H9 (cell line): ENCODE measurements around the gene B3GNT4. TPM values are rescaled to one million over a fixed set of nuclear protein-coding genes. Genes with fewer than 3 reads are reported as not detected.
A peak's percentile ranks its signal among the peaks of the same experiment; 100 is the strongest.

ENCODE experiments used
- DNase-seq: peaks from one replicate; pipeline ENCODE4 v3.0.0-alpha.2; 2017
- H2AFZ ChIP-seq: one replicate; pipeline ENCODE4 v1.6.1; 2013; ENCODE audit warnings: mild to moderate bottlenecking, low read length, control low read depth, moderate library complexity
- H2AK5ac ChIP-seq: 2 replicates; pipeline ENCODE4 v1.6.1; 2013; ENCODE audit warnings: low read length, control low read depth, mixed read lengths; ENCODE audit not compliant: insufficient read length
- H2BK120ac ChIP-seq: one replicate; pipeline ENCODE4 v1.6.1; 2013; ENCODE audit warnings: low read depth, mild to moderate bottlenecking, low read length, control low read depth, inconsistent platforms; ENCODE audit not compliant: poor library complexity, severe bottlenecking
- H2BK12ac ChIP-seq: 2 replicates; pipeline ENCODE4 v1.6.1; 2013; ENCODE audit warnings: low read length, control low read depth, mixed read lengths, low read depth; ENCODE audit not compliant: insufficient read length
- H2BK15ac ChIP-seq: 2 replicates; pipeline ENCODE4 v1.6.1; 2013; ENCODE audit warnings: low read depth, low read length, control low read depth
- H2BK20ac ChIP-seq: one replicate; pipeline ENCODE4 v1.6.1; 2013; ENCODE audit warnings: low read depth, mild to moderate bottlenecking, low read length, control low read depth, inconsistent platforms; ENCODE audit not compliant: poor library complexity, severe bottlenecking
- H2BK5ac ChIP-seq: 2 replicates; pipeline ENCODE4 v1.6.1; 2013; ENCODE audit warnings: low read length, control low read depth, mixed read lengths; ENCODE audit not compliant: insufficient read length
- H3K14ac ChIP-seq: 2 replicates; pipeline ENCODE4 v1.6.1; 2013; ENCODE audit warnings: low read length, control low read depth; ENCODE audit not compliant: insufficient read depth
- H3K18ac ChIP-seq: 2 replicates; pipeline ENCODE4 v1.6.1; 2013; ENCODE audit warnings: low read depth, mild to moderate bottlenecking, mixed read lengths, low read length, control low read depth; ENCODE audit not compliant: insufficient read length
- H3K23ac ChIP-seq: 2 replicates; pipeline ENCODE4 v1.6.1; 2013; ENCODE audit warnings: low read length, control low read depth, mixed read lengths, low read depth; ENCODE audit not compliant: insufficient read length
- H3K23me2 ChIP-seq: 2 replicates; pipeline ENCODE4 v1.6.1; 2013; ENCODE audit warnings: low read depth, mild to moderate bottlenecking, mixed read lengths, low read length, control low read depth; ENCODE audit not compliant: insufficient read length, poor library complexity, severe bottlenecking
- H3K27ac ChIP-seq: 2 replicates; pipeline ENCODE4 v1.5.1; 2013; ENCODE audit warnings: low read length, control low read depth, mixed read lengths, low read depth; ENCODE audit not compliant: insufficient read length
- H3K27me3 ChIP-seq: 2 replicates; pipeline ENCODE4 v1.6.1; 2013; ENCODE audit warnings: low read length, control low read depth, inconsistent platforms; ENCODE audit not compliant: insufficient read depth
- H3K4ac ChIP-seq: 2 replicates; pipeline ENCODE4 v1.6.1; 2013; ENCODE audit warnings: low read depth, mild to moderate bottlenecking, control low read depth, inconsistent platforms, low read length, moderate library complexity
- H3K4me1 ChIP-seq: 2 replicates; pipeline ENCODE4 v1.6.1; 2013; ENCODE audit warnings: low read length, control low read depth, inconsistent platforms; ENCODE audit not compliant: insufficient read depth
- H3K4me2 ChIP-seq: 2 replicates; pipeline ENCODE4 v1.6.1; 2013; ENCODE audit warnings: low read length, control low read depth, mixed read lengths; ENCODE audit not compliant: insufficient read length, insufficient read depth
- H3K56ac ChIP-seq: 2 replicates; pipeline ENCODE4 v1.6.1; 2013; ENCODE audit warnings: low read depth, mild to moderate bottlenecking, mixed read lengths, low read length, control low read depth; ENCODE audit not compliant: insufficient read length
- H3K79me1 ChIP-seq: 2 replicates; pipeline ENCODE4 v1.6.1; 2013; ENCODE audit warnings: low read depth, mild to moderate bottlenecking, moderate library complexity, low read length, control low read depth, inconsistent platforms; ENCODE audit not compliant: insufficient read depth, poor library complexity, severe bottlenecking
- H3K79me2 ChIP-seq: 2 replicates; pipeline ENCODE4 v1.6.1; 2013; ENCODE audit warnings: low read length, control low read depth, inconsistent platforms; ENCODE audit not compliant: insufficient read depth
- H3K9ac ChIP-seq: 2 replicates; pipeline ENCODE4 v1.6.1; 2013; ENCODE audit warnings: low read length, control low read depth, mixed read lengths; ENCODE audit not compliant: insufficient read length; ENCODE audit errors: extremely low read depth
- H3K9me3 ChIP-seq: one replicate; pipeline ENCODE4 v1.6.1; 2013; ENCODE audit warnings: low read depth, low read length, inconsistent platforms; ENCODE audit not compliant: control insufficient read depth
- H3T11ph ChIP-seq: one replicate; pipeline ENCODE4 v1.6.1; 2013; ENCODE audit warnings: mild to moderate bottlenecking, low read length, control low read depth, inconsistent platforms
- H4K20me1 ChIP-seq: one replicate; pipeline ENCODE4 v1.6.1; 2013; ENCODE audit not compliant: control insufficient read depth, insufficient read length, insufficient read depth
- H4K5ac ChIP-seq: 2 replicates; pipeline ENCODE4 v1.6.1; 2013; ENCODE audit warnings: low read depth, mild to moderate bottlenecking, mixed read lengths, low read length, control low read depth; ENCODE audit not compliant: insufficient read length
- H4K8ac ChIP-seq: replicated peaks from 2 replicates; pipeline ENCODE4 v1.6.1; 2013; ENCODE audit warnings: low read length, control low read depth, mixed read lengths, low read depth; ENCODE audit not compliant: insufficient read length
- H4K91ac ChIP-seq: 2 replicates; pipeline ENCODE4 v1.6.1; 2013; ENCODE audit warnings: low read depth, mild to moderate bottlenecking, moderate library complexity, mixed read lengths, low read length, control low read depth; ENCODE audit not compliant: insufficient read length
- H3K27ac Mint-ChIP-seq, 3 experiments: 2 replicates in 2 of 3; 3 replicates in 1 of 3; pipeline ENCODE4 v1.8.0; 2020 to 2021; ENCODE audit warnings: mixed read lengths in 3 of 3, mild to moderate bottlenecking in 1 of 3, moderate library complexity in 1 of 3
- H3K27me3 Mint-ChIP-seq: 2 replicates; pipeline ENCODE4 v1.8.0; 2021; ENCODE audit warnings: low read depth, mild to moderate bottlenecking, moderate library complexity, mixed read lengths
- H3K36me3 Mint-ChIP-seq, 3 experiments: 2 replicates in 2 of 3; 3 replicates in 1 of 3; pipeline ENCODE4 v1.8.0; 2020 to 2021; ENCODE audit warnings: low read depth in 3 of 3, mixed read lengths in 3 of 3; ENCODE audit not compliant: insufficient read depth in 1 of 3
- H3K4me1 Mint-ChIP-seq, 2 experiments: 2 replicates each; pipeline ENCODE4 v1.8.0; 2020; ENCODE audit warnings: mixed read lengths in 2 of 2
- H3K4me3 Mint-ChIP-seq, 2 experiments: 2 replicates in 1 of 2; 3 replicates in 1 of 2; pipeline ENCODE4 v1.8.0; 2020 to 2021; ENCODE audit warnings: mild to moderate bottlenecking in 2 of 2, mixed read lengths in 2 of 2, moderate library complexity in 1 of 2
- H3K9me3 Mint-ChIP-seq, 2 experiments: 2 replicates in 1 of 2; 3 replicates in 1 of 2; pipeline ENCODE4 v1.8.0; 2020; ENCODE audit warnings: mild to moderate bottlenecking in 2 of 2, mixed read lengths in 2 of 2, moderate library complexity in 1 of 2
- WGBS: extraction: QIAGEN DNeasy Blood & Tissue Kit; methylation state at CpG from one replicate; pipeline ENCODE4 v1.1.7; 2013; ENCODE audit warnings: missing lambda C conversion rate, low lambda C conversion rate, mixed read lengths; ENCODE audit not compliant: insufficient read length; ENCODE audit errors: extremely low coverage; 5-methylcytosine and 5-hydroxymethylcytosine counted together
- long read RNA-seq: library from polyadenylated mRNA; unstranded; transcript quantifications from one replicate; pipeline ENCODE4 v2.0.0, GENCODE V29; 2020
- total RNA-seq: library from RNA; stranded (reverse); gene quantifications from 2 replicates; pipeline ENCODE4 v1.2.1, GENCODE V29; 2021
- TF ChIP-seq, protein P1 (sequence below): fragments of 200-600 bp; sonication (generic); conservative IDR thresholded peaks from 3 replicates; pipeline ENCODE4 v1.8.0; 2021; ENCODE audit warnings: antibody characterized with exemption, mild to moderate bottlenecking

The B3GNT4 gene
- 0.92 and 1.0 TPM in 2 replicates for total RNA-seq
- long read RNA-seq, partial matches to known transcripts, result 0 of 8 reads
- long read RNA-seq, other reads (novel, unspliced or antisense), result 3 of 8 reads

DNA sequence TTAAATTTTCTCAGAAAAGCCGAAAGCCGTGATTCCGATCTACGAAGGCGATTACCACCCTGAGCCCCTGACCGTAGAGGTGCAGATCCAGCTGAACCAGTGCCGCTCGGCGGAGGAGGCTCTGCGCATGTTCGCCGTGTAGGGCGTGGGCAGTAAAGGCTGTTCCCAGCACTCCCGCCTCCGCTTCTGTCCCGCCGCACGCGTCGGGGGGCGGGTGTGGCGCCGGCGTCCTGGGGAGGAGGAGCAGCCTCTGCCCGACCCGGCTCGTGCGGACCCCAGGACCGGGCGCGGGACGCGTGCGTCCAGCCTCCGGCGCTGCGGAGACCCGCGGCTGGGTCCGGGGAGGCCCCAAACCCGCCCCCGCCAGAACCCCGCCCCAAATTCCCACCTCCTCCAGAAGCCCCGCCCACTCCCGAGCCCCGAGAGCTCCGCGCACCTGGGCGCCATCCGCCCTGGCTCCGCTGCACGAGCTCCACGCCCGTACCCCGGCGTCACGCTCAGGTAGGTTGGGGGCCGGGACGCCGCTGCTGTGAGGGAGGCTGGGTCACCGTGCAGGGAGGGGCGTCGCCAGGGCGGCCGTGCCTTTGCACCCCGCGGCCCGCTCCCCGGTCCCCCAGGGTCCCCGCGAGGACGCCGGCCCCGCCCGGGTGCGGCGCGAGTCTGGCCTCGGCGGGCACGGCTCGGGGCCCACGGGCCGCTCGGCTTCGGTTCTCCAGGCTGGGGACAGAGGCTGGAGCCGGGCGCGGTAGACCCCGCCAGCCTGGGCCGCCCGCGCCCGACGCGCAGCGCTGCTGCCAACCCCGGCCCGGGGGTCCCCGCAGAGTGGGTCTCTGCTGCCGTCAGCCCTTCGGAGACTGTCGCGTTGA, at the start of gene B3GNT4:
TSS of gene B3GNT4 (plus strand) at position 409 of the 866 bp plus-strand sequence. CDS start 910 bp downstream, outside the sequence.
- H3K4me1 ChIP-seq, result no peaks in the 10 kb centered on the region; the same call in 1 of the 2 replicates
- H2AK5ac ChIP-seq, result no peak within 1 kb of the TSS
- peaks cover 12 to 15% (median 13%) of the 10 kb centered on the region in 3 experiments; a peak in 6 of 7 replicates for H3K36me3 Mint-ChIP-seq
- no peak within 1 kb of the TSS; the same call in 1 of the 2 replicates for H3K14ac ChIP-seq
- no CpG with 5 or more reads among the region's 104 CpGs for WGBS
- H3K27me3 ChIP-seq, result peaks cover 4% of the 10 kb centered on the region; the same call in 1 of the 2 replicates
- peaks cover 24 to 27% of the 10 kb centered on the region in 2 experiments for H3K4me1 Mint-ChIP-seq
- no peaks in the 10 kb centered on the region for H4K20me1 ChIP-seq
- no peak within 1 kb of the TSS for H3K18ac ChIP-seq
- H3K27me3 Mint-ChIP-seq, result peaks cover 54% of the 10 kb centered on the region
- H3K9ac ChIP-seq, result no peak within 1 kb of the TSS
- H3T11ph ChIP-seq, result no peak within 1 kb of the TSS
- no peak within 1 kb of the TSS for H2AFZ ChIP-seq
- no peak within 1 kb of the TSS for H2BK15ac ChIP-seq
- no peak within 1 kb of the TSS for H2BK120ac ChIP-seq
- no peak within 1 kb of the TSS for H3K27ac ChIP-seq
- peak; percentile 84 for DNase-seq
- H2BK20ac ChIP-seq, result no peak within 1 kb of the TSS
- peaks cover 7% of the 10 kb centered on the region for H3K23me2 ChIP-seq
- no peaks in the 10 kb centered on the region for H3K9me3 Mint-ChIP-seq
- H3K79me1 ChIP-seq, result no peaks in the 10 kb centered on the region
- H3K56ac ChIP-seq, result no peak within 1 kb of the TSS
- H4K8ac ChIP-seq, result no peak within 1 kb of the TSS
- H2BK5ac ChIP-seq, result no peak within 1 kb of the TSS
- H3K23ac ChIP-seq, result no peak within 1 kb of the TSS
- TF ChIP-seq, protein P1, sequence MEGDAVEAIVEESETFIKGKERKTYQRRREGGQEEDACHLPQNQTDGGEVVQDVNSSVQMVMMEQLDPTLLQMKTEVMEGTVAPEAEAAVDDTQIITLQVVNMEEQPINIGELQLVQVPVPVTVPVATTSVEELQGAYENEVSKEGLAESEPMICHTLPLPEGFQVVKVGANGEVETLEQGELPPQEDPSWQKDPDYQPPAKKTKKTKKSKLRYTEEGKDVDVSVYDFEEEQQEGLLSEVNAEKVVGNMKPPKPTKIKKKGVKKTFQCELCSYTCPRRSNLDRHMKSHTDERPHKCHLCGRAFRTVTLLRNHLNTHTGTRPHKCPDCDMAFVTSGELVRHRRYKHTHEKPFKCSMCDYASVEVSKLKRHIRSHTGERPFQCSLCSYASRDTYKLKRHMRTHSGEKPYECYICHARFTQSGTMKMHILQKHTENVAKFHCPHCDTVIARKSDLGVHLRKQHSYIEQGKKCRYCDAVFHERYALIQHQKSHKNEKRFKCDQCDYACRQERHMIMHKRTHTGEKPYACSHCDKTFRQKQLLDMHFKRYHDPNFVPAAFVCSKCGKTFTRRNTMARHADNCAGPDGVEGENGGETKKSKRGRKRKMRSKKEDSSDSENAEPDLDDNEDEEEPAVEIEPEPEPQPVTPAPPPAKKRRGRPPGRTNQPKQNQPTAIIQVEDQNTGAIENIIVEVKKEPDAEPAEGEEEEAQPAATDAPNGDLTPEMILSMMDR, result no peak
- H4K5ac ChIP-seq, result no peak within 1 kb of the TSS
- peak within 1 kb of the TSS; percentile 48 for H3K4me2 ChIP-seq
- H4K91ac ChIP-seq, result no peak within 1 kb of the TSS
- no peaks in the 10 kb centered on the region for H3K79me2 ChIP-seq
- H3K4me3 Mint-ChIP-seq, result peak within 1 kb of the TSS; percentile 64 to 83
- H3K9me3 ChIP-seq, result no peaks in the 10 kb centered on the region
- no peak within 1 kb of the TSS for H3K4ac ChIP-seq
- no peak within 1 kb of the TSS for H2BK12ac ChIP-seq
- no peak within 1 kb of the TSS; a peak in 1 of 7 replicates for H3K27ac Mint-ChIP-seq
